GM23338 (cell line): ENCODE data around the gene APOL6.

ENCODE experiments used
- CREB1 ChIP-seq: fragments of 250-450 bp; sonication (Bioruptor Pico); IDR thresholded peaks from 2 replicates; pipeline ENCODE4 v1.5.0; 2020; ENCODE audit warnings: low read depth, mild to moderate bottlenecking, moderate library complexity
- EZH2phosphoT487 ChIP-seq: fragments of 200-600 bp; sonication (generic); IDR thresholded peaks from one replicate; pipeline ENCODE4 v1.8.1; 2018; ENCODE audit warnings: antibody characterized with exemption; ENCODE audit not compliant: unreplicated experiment
- TF ChIP-seq, protein P1 (sequence below), 2 experiments: fragments of 200-600 bp in 1 of 2; sonication (generic) in 1 of 2; conservative IDR thresholded peaks; 2 replicates each; pipeline versions ENCODE4 v1.5.1 to v1.6.1; 2016 to 2017; ENCODE audit warnings: antibody characterized with exemption in 2 of 2, low read depth in 2 of 2, mild to moderate bottlenecking in 2 of 2, moderate library complexity in 1 of 2
- TF ChIP-seq, protein P2 (sequence below): IDR thresholded peaks from one replicate; pipeline ENCODE4 v1.6.1; 2018; ENCODE audit warnings: antibody characterized with exemption; ENCODE audit not compliant: unreplicated experiment

GRCh38 chr22:35604621-35605368 is 43.5 kb upstream of the APOL6 start:
- TF ChIP-seq, protein P1, sequence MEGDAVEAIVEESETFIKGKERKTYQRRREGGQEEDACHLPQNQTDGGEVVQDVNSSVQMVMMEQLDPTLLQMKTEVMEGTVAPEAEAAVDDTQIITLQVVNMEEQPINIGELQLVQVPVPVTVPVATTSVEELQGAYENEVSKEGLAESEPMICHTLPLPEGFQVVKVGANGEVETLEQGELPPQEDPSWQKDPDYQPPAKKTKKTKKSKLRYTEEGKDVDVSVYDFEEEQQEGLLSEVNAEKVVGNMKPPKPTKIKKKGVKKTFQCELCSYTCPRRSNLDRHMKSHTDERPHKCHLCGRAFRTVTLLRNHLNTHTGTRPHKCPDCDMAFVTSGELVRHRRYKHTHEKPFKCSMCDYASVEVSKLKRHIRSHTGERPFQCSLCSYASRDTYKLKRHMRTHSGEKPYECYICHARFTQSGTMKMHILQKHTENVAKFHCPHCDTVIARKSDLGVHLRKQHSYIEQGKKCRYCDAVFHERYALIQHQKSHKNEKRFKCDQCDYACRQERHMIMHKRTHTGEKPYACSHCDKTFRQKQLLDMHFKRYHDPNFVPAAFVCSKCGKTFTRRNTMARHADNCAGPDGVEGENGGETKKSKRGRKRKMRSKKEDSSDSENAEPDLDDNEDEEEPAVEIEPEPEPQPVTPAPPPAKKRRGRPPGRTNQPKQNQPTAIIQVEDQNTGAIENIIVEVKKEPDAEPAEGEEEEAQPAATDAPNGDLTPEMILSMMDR (conservative IDR thresholded peaks at IDR 0.05; ENCODE audit: low read depth in 2 of 2): no peak
- no peak for TF ChIP-seq EZH2phosphoT487
- TF ChIP-seq, protein P2, sequence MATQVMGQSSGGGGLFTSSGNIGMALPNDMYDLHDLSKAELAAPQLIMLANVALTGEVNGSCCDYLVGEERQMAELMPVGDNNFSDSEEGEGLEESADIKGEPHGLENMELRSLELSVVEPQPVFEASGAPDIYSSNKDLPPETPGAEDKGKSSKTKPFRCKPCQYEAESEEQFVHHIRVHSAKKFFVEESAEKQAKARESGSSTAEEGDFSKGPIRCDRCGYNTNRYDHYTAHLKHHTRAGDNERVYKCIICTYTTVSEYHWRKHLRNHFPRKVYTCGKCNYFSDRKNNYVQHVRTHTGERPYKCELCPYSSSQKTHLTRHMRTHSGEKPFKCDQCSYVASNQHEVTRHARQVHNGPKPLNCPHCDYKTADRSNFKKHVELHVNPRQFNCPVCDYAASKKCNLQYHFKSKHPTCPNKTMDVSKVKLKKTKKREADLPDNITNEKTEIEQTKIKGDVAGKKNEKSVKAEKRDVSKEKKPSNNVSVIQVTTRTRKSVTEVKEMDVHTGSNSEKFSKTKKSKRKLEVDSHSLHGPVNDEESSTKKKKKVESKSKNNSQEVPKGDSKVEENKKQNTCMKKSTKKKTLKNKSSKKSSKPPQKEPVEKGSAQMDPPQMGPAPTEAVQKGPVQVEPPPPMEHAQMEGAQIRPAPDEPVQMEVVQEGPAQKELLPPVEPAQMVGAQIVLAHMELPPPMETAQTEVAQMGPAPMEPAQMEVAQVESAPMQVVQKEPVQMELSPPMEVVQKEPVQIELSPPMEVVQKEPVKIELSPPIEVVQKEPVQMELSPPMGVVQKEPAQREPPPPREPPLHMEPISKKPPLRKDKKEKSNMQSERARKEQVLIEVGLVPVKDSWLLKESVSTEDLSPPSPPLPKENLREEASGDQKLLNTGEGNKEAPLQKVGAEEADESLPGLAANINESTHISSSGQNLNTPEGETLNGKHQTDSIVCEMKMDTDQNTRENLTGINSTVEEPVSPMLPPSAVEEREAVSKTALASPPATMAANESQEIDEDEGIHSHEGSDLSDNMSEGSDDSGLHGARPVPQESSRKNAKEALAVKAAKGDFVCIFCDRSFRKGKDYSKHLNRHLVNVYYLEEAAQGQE: no peak
- TF ChIP-seq CREB1 (CRISPR knock-in tag): no peak
